SH-SY5Y (cell line): ENCODE data around the gene TRMT61A.

ENCODE experiments used
- GATA2 ChIP-seq: IDR thresholded peaks from 2 replicates; pipeline ENCODE4 v1.6.1; 2011; ENCODE audit warnings: mild to moderate bottlenecking, low read depth, low read length
- GATA3 ChIP-seq: IDR thresholded peaks from 2 replicates; pipeline ENCODE4 v1.6.1; 2011; ENCODE audit warnings: low read depth, mild to moderate bottlenecking, low read length, moderate library complexity

TRMT61A gene

DNA sequence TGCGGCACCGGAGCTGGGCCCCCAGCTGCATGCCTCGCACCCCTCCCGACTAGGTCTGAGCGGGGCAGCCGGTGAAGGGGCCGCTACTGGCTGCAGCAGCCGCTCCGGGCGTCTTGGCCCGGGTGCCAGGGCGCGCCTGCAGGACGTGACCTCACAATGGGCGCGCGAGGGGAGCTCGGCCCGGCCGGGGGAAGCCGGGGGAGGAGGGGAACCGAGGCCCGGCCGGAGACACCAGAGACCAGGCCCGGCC lies 33.1 kb downstream of the TRMT61A start:
- TF ChIP-seq GATA2, result no peak
- TF ChIP-seq GATA3, result no peak

GRCh38 chr14:103562429-103563225 lies 33.6 kb downstream of the TRMT61A start, which contains the start of the genes BAG5 and COA8:
TSS of gene BAG5 (minus strand) at chr14:103562657. CDS start at chr14:103561164, 1,493 bp downstream.
TSS of gene COA8 (plus strand) at chr14:103562960. CDS start at chr14:103563002, 42 bp downstream.
- TF ChIP-seq GATA3 (no peak), GATA2 (no peak)

DNA sequence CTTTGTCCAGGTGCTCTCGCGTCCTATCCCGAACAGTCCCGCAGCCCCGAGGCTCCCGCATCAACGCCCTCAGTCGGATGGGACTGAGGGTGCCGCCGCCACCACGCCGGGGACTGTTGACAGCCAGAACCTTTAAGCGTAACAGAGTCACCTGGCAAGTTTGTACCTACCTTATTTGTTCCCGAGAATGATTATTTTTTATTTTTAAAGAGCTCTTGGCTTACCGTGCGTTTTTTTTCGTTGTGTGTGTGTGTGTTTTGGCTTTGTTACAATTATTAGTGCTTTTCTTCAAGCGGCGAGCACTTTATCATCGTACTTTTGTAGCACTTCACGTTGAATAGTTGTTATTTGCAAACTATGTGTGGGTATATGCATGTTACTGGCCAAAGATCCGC lies 34.2 kb downstream of the TRMT61A start:
- TF ChIP-seq GATA3 (no peak), GATA2 (no peak)

DNA sequence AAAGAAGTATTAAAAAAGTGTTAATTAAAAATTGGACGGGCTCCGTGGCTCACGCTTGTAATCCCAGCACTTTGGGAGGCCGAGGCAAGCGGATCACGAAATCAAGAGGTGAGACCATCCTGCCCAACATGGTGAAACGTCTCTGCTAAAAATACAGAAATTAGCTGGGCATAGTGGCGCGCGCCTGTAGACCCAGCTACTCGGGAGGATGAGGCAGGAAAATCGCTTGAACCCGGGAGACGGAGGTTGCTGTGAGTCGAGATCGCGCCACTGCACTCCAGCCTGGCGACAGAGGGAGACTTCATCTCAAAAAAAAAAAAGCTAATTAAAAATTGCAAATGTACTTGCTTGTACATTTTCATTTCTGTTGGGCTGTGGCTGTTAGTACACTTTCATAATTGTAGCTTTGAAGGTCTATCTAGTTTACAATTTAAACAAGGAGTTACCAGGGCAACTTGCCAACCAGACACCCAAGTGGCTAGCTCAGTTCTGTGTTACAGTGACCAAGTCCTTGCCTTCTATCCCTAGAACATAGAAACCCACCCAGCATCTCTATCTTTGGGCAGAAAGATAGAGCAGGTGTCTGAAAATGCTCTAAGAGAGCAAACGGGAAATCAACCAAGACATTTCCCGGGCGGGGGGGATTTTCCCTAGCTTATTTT lies 35.0 kb downstream of the TRMT61A start:
- TF ChIP-seq GATA3 (no peak), GATA2 (no peak)

GRCh38 chr14:103568952-103569351 lies 40.0 kb downstream of the TRMT61A start:
- TF ChIP-seq GATA3 (no peak), GATA2 (no peak)

- TF ChIP-seq GATA2 (no peak), GATA3 (no peak)
Measured at GRCh38 chr14:103569408-103569807, 40.4 kb downstream of the TRMT61A start.

DNA sequence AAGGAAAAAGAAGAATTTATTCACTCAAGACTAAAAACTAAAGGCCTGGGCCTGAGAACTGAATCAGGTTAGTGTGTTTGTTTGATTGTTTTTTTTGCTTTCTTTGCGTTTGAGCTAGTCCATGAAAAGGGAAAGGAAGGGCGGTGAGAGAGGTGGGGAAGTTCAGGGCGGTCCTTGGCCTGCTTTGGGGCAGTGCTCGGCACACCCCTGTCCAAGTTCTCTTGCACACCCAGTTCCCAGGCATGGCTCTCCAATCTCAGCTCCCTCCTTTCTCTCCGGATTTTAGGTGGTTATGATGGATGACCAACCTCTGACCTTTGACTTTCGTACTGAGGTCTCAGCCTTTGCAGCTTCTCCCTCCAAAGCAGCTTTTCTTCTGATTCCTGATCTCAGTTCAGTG lies 45.1 kb downstream of the TRMT61A start:
- TF ChIP-seq GATA2 (no peak), GATA3 (no peak)

GRCh38 chr14:103574707-103575285 lies 45.8 kb downstream of the TRMT61A start:
- TF ChIP-seq GATA3 (no peak), GATA2 (no peak)

GRCh38 chr14:103576371-103577024 lies 47.5 kb downstream of the TRMT61A start:
- no peak for TF ChIP-seq GATA3
- no peak for TF ChIP-seq GATA2

- TF ChIP-seq GATA3, result no peak
- no peak for TF ChIP-seq GATA2
Measured at GRCh38 chr14:103578401-103579075, 49.5 kb downstream of the TRMT61A start.

DNA sequence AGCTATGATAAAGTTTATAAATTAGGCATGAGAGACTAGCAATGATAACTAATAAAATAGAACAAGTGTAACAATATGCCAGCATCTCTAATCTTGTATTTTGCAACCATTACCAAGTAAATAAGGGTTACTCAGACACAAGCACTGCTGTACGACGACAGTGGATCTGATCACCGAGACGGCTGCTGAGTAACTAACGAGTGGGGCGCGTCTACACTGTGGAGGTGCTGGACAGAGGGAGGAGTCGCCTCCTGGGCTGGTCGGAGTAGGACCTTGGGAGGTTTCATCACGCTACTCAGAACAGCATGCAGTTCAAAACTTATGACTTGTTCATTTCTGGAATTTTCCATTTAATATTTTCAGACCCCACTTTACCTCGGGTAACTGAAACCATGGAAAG lies 52.2 kb downstream of the TRMT61A start:
- TF ChIP-seq GATA2, result no peak
- no peak for TF ChIP-seq GATA3

DNA sequence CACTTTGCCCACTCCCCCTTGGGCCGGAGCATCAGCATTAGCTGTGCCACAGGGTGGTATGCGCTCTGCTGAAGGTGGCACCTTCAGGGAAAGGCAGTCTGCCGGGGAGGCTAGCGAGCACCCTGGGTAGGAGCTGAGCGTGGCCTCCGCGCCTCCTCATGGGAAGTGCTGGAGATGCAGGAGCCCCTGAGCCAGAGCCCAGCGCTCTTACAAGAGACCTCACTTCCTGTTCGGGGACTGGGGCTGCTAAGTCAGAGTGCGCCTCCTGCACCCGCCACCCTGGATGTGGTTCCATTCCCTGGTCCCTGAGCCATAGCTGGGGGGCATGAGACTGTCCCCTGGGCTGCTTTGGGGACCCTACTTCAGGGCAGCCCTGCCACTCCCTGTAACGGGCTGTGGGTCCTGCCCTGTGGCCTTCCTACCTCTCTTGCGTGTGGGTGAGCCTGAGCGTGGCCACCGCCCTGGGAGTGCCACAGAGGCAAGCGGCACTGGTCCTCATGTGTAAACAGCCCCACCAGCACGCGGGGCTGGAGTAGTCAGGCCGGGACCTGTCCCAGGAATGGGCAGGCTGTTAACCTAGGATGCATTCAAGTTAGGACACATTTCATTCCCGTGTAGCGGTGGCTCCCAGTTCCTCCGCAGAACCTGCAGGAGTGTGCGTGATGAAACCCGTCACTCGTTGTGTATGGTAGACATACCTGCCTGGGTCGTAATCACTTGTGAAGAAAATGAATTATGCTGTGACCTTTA lies 53.1 kb downstream of the TRMT61A start:
- TF ChIP-seq GATA3 (no peak), GATA2 (no peak)

DNA sequence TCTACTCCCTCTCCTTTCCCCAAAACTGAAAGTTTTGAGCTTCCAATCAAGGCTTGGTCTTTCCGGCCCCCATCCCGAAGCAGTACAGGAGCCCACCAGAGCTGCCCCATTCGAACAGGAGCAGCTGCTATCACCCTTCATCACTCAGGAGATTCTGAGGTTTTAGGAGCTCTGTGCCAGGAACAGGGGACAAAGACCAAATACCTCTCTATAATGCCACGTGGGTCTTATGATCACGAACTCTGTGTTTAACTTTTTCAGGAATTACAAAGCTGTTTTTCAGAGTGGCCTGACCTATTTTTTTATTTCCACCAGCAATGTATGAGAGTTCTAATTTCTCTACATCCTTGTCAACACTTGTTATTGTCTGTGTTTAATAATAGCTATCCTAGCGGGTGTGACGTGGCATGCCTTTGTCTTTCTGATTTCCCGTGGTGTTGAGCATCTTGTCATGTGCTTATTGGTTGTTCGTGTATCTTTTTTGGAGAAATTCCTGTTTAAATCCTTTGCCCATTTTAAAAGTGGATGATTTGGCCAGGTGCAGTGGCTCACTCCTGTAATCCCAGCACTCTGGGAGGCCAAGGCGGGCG lies 55.4 kb downstream of the TRMT61A start:
- TF ChIP-seq GATA2 (no peak), GATA3 (no peak)
